Measurements from ENCODE around the gene PRUNE1. TPM values are rescaled to one million over a fixed set of nuclear protein-coding genes. Genes with fewer than 3 reads are reported as not detected.
A peak's percentile ranks its signal among the peaks of the same experiment; 100 is the strongest.

Gene PRUNE1
- total RNA-seq, 4 donors from 2014 or later, result 21.7 to 28.1 (median 25.1) TPM

DNA sequence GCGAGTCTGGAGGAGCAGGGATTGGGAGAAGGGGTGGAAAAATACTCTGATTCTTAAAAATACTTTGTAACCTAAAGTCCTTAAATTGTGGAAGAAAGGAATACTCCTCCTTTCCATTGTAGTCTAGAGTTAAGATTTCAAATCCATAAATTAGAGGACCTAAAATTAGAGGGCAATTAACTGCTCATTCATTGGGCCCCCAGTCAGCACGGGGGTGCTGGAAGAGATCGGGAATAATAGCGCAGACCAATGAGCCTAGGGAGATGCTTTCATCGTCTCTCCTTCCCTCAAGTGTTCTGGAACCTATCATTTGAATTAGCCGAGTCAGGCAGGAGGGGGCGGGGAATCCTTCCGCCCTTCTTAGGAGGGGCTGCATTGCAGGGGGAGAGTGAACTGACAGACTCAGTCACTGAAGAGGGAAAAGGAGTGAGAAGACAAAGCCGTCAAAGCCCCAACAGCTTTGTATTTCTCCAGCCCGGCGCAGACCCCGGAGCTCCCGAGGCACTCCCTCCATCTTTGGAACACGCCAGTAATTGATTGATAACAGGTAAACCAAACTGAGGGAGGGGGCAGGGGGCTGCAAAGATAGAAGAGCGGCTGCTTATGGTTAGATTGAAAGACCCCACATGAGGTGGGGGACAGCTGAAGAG lies 51.9 kb downstream of the PRUNE1 start, which contains the start of gene MLLT11:
TSS of gene MLLT11 (plus strand) at position 391 of the 650 bp plus-strand sequence. CDS start 6,828 bp downstream, outside the sequence.
- Histone ChIP-seq H3K27ac (peak within 1 kb of the TSS; percentile 94 to 96 (median 96)), H3K9me3 (no peaks in the 10 kb centered on the region), H3K27me3 (no peaks in the 10 kb centered on the region), H3K36me3 (peaks cover 0 to 7% (median 0%) of the 10 kb centered on the region in 3 donors), H3K4me1 (peaks cover 0 to 30% (median 14%) of the 10 kb centered on the region in 4 donors), H3K4me3 (peak within 1 kb of the TSS; percentile 72 to 94 (median 87))
- peak; percentile 50 to 59 (median 52) for DNase-seq
- TF ChIP-seq, protein P1, sequence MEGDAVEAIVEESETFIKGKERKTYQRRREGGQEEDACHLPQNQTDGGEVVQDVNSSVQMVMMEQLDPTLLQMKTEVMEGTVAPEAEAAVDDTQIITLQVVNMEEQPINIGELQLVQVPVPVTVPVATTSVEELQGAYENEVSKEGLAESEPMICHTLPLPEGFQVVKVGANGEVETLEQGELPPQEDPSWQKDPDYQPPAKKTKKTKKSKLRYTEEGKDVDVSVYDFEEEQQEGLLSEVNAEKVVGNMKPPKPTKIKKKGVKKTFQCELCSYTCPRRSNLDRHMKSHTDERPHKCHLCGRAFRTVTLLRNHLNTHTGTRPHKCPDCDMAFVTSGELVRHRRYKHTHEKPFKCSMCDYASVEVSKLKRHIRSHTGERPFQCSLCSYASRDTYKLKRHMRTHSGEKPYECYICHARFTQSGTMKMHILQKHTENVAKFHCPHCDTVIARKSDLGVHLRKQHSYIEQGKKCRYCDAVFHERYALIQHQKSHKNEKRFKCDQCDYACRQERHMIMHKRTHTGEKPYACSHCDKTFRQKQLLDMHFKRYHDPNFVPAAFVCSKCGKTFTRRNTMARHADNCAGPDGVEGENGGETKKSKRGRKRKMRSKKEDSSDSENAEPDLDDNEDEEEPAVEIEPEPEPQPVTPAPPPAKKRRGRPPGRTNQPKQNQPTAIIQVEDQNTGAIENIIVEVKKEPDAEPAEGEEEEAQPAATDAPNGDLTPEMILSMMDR (IDR thresholded peaks at IDR 0.05), result no peak
- TF ChIP-seq POLR2A (IDR thresholded peaks at IDR 0.05), result no peak

DNA sequence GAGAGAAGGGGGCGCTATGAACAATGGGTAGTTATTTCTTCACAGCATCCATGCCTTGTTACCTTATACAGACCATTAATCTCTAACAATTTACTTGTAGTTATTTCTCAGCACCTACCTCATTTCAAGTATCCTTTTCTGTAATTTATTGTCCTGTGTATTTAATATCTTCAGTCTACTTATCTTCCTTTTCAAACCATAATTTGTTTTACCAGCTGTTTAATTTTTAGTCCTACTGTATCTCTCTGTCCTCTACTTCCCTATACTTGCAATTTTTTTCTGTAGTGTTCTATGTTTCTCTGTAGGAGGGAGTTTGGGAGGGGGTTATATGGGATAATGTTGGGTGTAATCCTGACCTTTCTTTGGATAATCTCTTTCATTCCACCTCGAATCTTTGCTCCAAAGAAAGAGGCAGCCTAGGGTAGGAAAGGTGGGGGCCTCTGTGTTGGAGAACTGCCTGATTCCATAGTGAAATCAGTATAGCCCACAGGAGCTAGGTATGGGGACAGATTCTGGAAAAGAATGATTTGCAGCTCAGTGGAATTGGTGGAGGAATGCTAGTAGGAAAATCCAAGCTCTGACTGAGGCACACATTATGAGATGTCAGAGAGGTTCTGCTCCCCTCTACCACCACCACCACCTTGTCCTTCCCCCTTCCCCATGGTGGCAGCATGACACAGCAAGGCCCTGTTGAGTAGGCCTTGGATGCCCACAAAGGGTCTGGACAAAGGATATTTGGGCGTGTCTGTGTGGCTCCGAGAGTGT lies 52.6 kb downstream of the PRUNE1 start:
- no peak for TF ChIP-seq POLR2A (IDR thresholded peaks at IDR 0.05)
- TF ChIP-seq, protein P1 (IDR thresholded peaks at IDR 0.05), result no peak
- Histone ChIP-seq H3K27ac (peak overlapping the region in 2 of 4 donors; percentile 95 to 96), H3K4me1 (peaks cover 0 to 25% (median 7%) of the 10 kb centered on the region in 4 donors), H3K4me3 (peak overlapping the region in 3 of 4 donors; percentile 72 to 94 (median 88)), H3K27me3 (no peaks in the 10 kb centered on the region), H3K9me3 (no peaks in the 10 kb centered on the region), H3K36me3 (peaks cover 0 to under 1% (median 0%) of the 10 kb centered on the region in 3 donors)
- DNase-seq, result no peak

DNA sequence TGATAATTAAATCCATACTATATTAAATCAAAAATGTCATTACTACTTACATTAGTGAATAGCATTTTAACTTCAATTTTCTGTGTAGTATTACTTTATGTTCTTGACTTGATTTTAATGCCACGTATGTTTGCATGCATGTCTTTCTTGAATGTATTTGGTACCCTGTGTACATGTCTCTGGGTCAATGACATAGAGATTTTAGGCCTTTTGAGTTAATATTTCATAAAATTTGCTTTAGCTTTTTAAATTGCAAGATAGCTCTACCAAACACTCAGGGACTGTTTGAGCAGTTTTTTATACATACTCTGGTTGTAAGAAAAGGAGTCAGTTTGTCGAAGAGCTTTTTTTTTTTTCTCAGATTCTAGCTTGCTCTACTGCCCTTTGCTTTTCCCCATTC lies 53.5 kb downstream of the PRUNE1 start:
- H3K36me3 ChIP-seq, result no peaks in the 10 kb centered on the region
- H3K4me3 ChIP-seq, result no peak overlapping the region
- H3K4me1 ChIP-seq, result peaks cover 0 to 16% (median 4%) of the 10 kb centered on the region in 4 donors
- TF ChIP-seq POLR2A (IDR thresholded peaks at IDR 0.05), result no peak
- TF ChIP-seq, protein P1 (IDR thresholded peaks at IDR 0.05), result no peak
- no peak for DNase-seq
- H3K27me3 ChIP-seq, result no peaks in the 10 kb centered on the region
- no peak overlapping the region for H3K27ac ChIP-seq
- no peaks in the 10 kb centered on the region for H3K9me3 ChIP-seq

DNA sequence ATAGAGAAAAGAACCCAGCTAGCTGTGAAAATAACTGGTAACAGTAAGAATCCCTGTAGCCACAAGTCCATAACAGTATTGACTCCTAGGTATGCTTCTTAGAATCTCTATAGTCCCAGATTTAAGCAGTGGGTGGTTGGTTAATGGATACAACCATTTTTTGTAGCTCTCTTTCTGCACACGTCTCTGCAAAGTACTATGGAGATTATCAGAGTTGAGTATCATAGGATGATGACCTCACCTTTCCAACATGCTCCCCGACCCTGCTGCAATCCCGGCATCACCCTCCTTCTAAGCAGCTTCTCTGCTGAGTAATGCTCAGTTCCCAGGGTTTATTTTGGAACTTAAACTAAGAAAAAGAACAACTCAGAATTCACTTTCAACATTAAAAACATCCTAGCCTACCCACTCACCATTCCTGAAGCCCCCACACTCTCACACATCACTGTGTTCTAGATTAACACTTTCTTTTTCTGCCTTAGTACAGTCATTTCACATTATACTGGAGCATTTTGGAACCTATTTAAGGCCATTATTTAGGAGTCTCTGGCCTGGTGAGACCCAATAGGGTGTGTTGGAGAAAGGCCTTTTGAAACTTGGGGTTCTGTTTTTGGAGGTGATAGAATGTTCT lies 54.6 kb downstream of the PRUNE1 start:
- H3K4me3 ChIP-seq, result no peak overlapping the region

DNA sequence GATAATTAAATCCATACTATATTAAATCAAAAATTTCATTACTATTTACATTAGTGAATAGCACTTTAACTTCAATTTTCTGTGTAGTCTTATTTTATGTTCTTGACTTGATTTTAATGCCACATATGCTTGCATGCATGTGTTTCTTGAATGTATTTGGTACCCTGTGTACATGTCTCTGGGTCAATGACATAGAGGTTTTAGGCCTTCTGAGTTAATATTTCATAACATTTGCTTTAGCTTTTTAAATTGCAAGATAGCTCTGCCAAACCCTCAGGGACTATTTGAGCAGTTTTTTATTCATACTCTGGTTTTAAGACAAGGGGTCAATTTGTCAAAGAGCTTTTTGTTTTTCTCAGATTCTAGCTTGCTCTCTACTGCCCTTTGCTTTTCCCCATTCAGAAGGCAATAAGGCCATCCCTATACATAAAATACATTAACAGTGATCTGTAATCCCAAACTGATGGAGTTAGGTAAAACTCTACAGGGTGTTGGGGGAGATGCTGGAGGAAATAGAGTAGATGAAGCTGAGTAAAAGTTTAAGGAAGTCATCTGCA lies 56.9 kb downstream of the PRUNE1 start:
- H3K4me3 ChIP-seq, result no peak overlapping the region
- DNase-seq, result no peak
- peaks cover 0 to 6% (median 2%) of the 10 kb centered on the region in 4 donors for H3K4me1 ChIP-seq
- TF ChIP-seq, protein P1 (IDR thresholded peaks at IDR 0.05), result no peak
- TF ChIP-seq POLR2A (IDR thresholded peaks at IDR 0.05), result no peak
- no peaks in the 10 kb centered on the region for H3K9me3 ChIP-seq
- H3K36me3 ChIP-seq, result no peaks in the 10 kb centered on the region
- no peak overlapping the region for H3K27ac ChIP-seq
- H3K27me3 ChIP-seq, result no peaks in the 10 kb centered on the region

More for the DNA sequence above, 54.6 kb downstream of the PRUNE1 start:
- TF ChIP-seq POLR2A (IDR thresholded peaks at IDR 0.05), result no peak
- TF ChIP-seq, protein P1 (IDR thresholded peaks at IDR 0.05), result no peak
- Histone ChIP-seq H3K27me3 (no peaks in the 10 kb centered on the region), H3K36me3 (no peaks in the 10 kb centered on the region), H3K4me1 (peaks cover 0 to 6% (median 0%) of the 10 kb centered on the region in 4 donors), H3K27ac (no peak overlapping the region), H3K9me3 (no peaks in the 10 kb centered on the region)
- DNase-seq, result no peak

Measured in Peyer's patch (tissue), 4 donors.